AG09319 (cell line): ENCODE measurements around the gene ERP44.

ENCODE experiments used
- DNase-seq: peaks from one replicate; pipeline ENCODE4 v3.0.0-alpha.2; 2010; ENCODE audit warnings: low read depth; ENCODE audit errors: extremely low read depth
- CTCF ChIP-seq: IDR thresholded peaks from 2 replicates; pipeline ENCODE4 v1.5.1; 2011; ENCODE audit warnings: low read depth, mild to moderate bottlenecking, inconsistent platforms, low read length, moderate library complexity

The ERP44 gene

GRCh38 chr9:100108559-100108958 is 9.8 kb upstream of the ERP44 start:
- TF ChIP-seq CTCF: no peak
- no peak for DNase-seq

GRCh38 chr9:100106616-100107015 is 7.8 kb upstream of the ERP44 start:
- no peak for TF ChIP-seq CTCF
- DNase-seq: no peak

- no peak for DNase-seq
- TF ChIP-seq CTCF: no peak
Measured at GRCh38 chr9:100105861-100106260, 7.1 kb upstream of the ERP44 start.

- TF ChIP-seq CTCF: no peak
- no peak for DNase-seq
Measured at GRCh38 chr9:100104314-100104713, 5.5 kb upstream of the ERP44 start.

- no peak for TF ChIP-seq CTCF
- no peak for DNase-seq
Measured at GRCh38 chr9:100101608-100102007, 2.8 kb upstream of the ERP44 start.

GRCh38 chr9:100100146-100100667 is 1.4 kb upstream of the ERP44 start:
- no peak for TF ChIP-seq CTCF
- DNase-seq: no peak

- DNase-seq: no peak
- no peak for TF ChIP-seq CTCF
Measured at GRCh38 chr9:100099722-100100042, 882 bp upstream of the ERP44 start.
